HTR-8/SVneo (cell line): Measurements from ENCODE around the gene POLDIP2.

Experiments used
- DNase-seq: peaks from one replicate; pipeline ENCODE4 v3.0.0; 2011; ENCODE audit warnings: low spot score, mixed read lengths; ENCODE audit not compliant: insufficient read length
- FAIRE-seq: peaks from 2 replicates; lab custom pipeline; 2011; peaks lifted over from hg19 to GRCh38; lab: Jason Lieb, UNC

POLDIP2 gene

GRCh38 chr17:28390984-28391383 is 33.7 kb upstream of the POLDIP2 start:
- no peak for DNase-seq
- no peak for FAIRE-seq

- DNase-seq, result no peak
These were observed 33.2 kb upstream of the POLDIP2 start for GRCh38 chr17:28390563-28390962.

DNA sequence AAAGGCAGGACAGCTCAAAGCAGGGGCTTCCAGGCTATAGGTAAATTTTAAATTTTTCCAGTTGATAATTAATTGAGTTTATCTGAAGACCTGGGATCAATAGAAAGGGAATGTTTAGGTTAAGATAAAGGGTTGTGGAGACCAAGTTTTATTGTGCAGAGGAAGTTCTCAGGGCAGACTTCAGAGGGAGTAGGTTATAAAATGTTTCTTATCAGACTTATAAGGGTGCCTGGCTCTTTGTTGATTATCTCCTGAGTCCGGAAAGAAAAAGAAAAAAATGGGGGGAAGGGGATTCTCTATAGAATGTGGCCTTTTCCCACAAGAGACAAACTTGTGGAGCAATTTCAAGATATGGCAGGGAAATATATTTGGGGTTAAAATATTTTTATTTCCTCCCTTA is 32.8 kb upstream of the POLDIP2 start:
- no peak for DNase-seq
- no peak for FAIRE-seq

More at GRCh38 chr17:28390563-28390962, 33.2 kb upstream of the POLDIP2 start:
- no peak for FAIRE-seq

- DNase-seq (no peak), FAIRE-seq (no peak)
These were observed 30.8 kb upstream of the POLDIP2 start for GRCh38 chr17:28388106-28388505.

DNA sequence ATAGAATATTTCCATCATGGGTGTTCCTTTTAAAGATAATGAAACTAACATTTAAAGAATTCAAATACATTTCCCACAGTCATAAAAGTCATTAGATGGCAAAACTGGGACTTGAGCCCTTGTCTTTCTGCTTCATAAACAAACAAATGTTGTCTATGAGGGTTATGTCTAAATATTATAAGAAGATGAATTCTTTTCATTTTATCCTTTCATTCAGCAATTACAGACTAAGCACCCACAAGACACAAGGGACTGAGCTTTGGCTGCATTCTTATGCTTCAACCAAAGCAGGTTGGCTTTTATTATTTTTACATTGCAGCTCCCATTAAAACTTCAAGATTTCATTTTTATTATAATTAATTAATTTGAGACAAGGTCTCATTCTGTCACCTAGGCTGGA is 29.1 kb upstream of the POLDIP2 start:
- DNase-seq (no peak), FAIRE-seq (no peak)

DNA sequence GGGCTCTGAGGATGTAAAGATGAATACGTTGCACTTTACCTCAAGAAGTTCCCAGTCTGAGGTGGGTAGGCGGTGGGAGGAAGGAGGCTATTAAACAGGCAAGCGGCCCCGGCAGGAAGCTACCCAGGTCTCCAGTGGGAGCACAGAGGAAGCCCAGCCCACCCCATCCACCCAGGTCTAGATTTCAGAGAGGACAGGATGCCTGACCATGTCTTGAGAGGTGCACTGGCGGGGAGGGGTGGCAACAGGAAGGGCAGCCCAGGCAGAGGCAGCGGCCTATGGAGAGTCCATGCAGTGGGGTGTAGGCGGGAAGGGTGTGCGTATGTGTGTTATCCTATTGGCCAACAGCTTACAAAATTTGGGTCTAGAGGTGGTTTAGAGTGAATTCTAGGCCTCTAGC is 28.1 kb upstream of the POLDIP2 start:
- DNase-seq, result no peak
- FAIRE-seq, result no peak

GRCh38 chr17:28385037-28385400 is 27.7 kb upstream of the POLDIP2 start:
- DNase-seq (no peak), FAIRE-seq (no peak)

DNA sequence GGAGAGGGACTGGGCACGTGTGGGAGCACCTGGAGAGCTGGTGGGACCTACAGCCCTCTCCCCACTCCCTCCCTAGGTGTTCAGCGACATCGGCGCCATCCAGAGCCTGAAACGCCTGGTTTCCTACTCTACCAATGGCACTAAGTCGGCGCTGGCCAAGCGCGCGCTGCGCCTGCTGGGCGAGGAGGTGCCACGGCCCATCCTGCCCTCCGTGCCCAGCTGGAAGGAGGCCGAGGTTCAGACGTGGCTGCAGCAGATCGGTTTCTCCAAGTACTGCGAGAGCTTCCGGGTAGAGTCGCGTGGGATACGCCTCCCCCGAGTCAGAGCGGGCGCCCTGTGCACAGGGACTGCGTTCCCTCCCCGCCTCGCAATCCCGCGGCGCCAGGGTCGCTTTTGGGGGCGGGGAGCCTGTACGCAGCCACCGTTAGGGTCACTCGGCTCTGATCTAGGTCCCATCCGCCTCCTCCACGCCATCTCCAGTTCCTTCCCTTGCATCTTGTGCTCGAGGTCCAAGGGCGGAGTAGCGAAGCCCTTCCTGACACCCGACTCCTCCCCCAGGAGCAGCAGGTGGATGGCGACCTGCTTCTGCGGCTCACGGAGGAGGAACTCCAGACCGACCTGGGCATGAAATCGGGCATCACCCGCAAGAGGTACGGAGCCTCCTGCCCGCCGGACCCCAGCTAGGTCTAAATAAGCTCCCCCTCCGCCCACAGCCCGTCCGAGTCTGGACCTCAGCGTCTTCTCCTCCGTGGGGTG is 27.1 kb upstream of the POLDIP2 start:
- FAIRE-seq (no peak), DNase-seq (no peak)

DNA sequence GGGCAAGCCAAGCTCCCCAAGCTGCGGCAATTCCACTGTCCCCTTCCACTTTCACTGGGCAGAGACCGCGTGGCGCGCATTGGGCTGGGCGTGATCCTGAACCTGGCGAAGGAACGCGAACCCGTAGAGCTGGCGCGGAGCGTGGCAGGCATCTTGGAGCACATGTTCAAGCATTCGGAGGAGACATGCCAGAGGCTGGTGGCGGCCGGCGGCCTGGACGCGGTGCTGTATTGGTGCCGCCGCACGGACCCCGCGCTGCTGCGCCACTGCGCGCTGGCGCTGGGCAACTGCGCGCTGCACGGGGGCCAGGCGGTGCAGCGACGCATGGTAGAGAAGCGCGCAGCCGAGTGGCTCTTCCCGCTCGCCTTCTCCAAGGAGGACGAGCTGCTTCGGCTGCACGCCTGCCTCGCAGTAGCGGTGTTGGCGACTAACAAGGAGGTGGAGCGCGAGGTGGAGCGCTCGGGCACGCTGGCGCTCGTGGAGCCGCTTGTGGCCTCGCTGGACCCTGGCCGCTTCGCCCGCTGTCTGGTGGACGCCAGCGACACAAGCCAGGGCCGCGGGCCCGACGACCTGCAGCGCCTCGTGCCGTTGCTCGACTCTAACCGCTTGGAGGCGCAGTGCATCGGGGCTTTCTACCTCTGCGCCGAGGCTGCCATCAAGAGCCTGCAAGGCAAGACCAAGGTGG is 24.0 kb upstream of the POLDIP2 start:
- FAIRE-seq (no peak), DNase-seq (no peak)

DNA sequence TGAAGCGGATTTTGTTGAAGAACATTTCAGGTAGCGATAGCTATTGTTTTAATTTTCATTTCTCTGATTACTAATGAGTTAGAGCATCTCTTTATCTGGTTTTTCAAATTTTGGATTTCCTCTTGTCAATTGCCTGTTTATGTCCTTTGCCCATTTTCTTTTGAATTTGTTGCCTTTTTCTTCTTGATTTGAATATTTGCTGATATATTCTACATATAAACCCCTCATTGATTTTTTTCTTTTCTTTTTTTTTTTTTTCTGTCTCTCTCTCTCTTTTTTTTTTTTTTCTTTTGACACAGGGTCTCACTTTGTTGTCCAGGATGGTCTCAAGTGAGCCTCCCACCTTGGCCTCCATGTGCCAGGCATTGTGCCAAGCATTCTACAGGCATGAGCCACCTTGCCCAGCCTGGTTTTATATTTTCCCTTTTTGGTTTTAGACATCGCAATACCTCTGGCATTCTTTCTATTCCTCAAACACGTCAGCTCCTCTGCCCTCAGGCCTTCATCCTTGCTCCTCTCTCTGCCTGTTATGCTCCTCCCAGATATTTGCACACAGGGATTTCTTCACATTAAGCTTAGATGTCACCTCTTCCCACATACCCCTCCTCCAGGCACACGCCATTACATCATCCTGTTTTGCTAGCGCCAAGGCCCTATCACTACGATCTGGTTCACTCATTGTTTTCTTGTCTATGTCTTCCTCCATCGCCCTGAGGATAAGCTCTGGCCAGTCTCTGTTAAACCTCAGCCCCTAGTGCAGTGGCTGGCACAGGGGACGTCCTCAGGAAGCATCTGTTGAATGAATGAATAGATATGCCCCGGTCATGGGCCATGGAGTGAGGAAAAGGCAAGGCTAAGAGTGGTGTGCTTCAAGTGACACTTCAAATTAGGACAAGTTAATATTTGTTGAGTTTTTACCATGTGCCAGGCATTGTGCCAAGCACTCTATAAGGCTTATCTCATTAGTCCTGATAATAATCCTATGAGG is 22.8 kb upstream of the POLDIP2 start:
- DNase-seq (peak; percentile 88), FAIRE-seq (peak; percentile 89)

DNA sequence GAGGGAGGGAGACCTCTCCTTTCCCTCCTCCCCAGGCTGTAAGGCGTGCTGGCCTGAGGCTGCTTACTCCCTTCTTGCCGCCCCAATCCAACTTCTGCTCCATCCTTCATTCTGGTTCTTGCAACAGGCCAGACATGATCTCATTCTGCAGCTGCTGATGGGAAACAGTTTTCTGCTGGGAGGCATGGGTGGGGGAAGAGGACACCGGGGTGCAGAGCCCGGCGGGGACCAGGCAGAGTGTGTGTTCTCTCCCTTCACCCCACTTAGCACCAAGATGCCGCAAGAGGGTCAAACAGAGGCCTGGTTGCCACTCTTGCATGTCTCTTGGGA is 15.6 kb upstream of the POLDIP2 start:
- FAIRE-seq (no peak), DNase-seq (no peak)

DNA sequence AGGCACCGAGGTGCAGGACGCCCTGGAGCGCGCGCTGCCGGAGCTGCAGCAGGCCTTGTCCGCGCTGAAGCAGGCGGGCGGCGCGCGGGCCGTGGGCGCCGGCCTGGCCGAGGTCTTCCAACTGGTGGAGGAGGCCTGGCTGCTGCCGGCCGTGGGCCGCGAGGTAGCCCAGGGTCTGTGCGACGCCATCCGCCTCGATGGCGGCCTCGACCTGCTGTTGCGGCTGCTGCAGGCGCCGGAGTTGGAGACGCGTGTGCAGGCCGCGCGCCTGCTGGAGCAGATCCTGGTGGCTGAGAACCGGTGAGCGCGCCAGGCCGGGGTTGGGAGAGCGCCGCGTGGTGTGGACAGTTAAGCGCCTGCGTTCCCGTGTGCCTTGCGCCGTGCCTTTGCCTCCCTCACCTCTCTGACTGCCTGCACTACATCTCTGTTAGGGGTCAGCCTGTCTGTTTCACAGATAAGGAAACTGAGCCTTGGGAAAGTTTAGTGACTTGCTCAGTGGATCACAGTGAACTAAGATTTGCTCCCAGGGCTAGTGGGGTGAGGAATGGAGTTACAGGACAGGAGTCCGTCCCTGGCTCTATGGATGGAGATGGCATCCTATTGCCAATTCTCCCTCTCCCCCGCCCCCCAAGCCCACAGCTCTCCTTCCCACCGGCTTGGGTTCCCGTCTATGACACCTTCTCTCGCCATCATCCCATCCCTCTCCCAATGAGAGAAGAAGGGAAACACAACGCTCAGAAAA is 15.0 kb upstream of the POLDIP2 start:
- DNase-seq (no peak), FAIRE-seq (no peak)

- DNase-seq (peak; percentile 96), FAIRE-seq (peak; percentile 98)
These were observed 14.2 kb upstream of the POLDIP2 start, which contains the start of gene SARM1 for GRCh38 chr17:28371245-28372202. Gene SARM1, plus strand, starts transcription at chr17:28371694. Its CDS starts 339 bp downstream, at chr17:28372033.

- no peak for DNase-seq
- FAIRE-seq, result no peak
These were observed 13.4 kb upstream of the POLDIP2 start for GRCh38 chr17:28370744-28371103.

DNA sequence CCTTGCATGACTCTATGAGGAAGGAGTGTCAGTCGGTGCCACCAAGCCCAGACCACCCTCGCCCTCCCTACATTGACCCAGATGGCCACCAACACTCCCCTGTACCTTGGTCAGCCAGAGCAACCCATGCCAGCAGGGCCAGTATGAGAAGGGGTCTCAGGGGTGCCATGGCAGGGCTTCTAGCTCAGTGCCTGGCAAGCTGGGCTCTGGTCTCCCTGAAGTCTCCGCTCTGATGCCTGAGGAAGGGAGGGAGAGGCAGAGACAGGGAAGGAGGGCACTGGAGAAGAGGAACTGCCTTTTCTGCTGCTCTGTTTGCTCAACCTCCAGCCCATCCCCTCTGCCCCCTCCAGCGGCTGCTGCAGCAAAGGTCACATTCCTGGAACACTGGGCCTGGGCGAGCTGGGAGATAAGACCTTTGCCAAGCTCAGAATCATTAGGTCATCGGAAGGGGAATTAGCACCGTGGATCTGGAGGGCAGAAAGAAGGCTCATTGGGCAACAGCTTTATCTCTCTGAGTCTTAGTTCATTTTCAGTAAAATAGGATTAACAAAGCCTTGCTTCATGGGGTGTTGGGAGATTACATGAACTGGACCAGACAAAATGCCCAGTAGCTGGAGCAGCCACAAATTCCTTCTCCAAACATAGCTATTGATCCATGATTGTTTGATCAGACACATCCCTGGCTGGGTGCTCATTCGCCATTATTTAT is 12.9 kb upstream of the POLDIP2 start, which contains the start of gene VTN:
TSS of gene VTN (minus strand) at position 273 of the 709 bp plus-strand sequence. CDS start at position 169, 104 bp downstream.
- no peak for DNase-seq
- FAIRE-seq, result peak; percentile 44

GRCh38 chr17:28369684-28370034 is 12.3 kb upstream of the POLDIP2 start:
- DNase-seq (no peak), FAIRE-seq (no peak)

DNA sequence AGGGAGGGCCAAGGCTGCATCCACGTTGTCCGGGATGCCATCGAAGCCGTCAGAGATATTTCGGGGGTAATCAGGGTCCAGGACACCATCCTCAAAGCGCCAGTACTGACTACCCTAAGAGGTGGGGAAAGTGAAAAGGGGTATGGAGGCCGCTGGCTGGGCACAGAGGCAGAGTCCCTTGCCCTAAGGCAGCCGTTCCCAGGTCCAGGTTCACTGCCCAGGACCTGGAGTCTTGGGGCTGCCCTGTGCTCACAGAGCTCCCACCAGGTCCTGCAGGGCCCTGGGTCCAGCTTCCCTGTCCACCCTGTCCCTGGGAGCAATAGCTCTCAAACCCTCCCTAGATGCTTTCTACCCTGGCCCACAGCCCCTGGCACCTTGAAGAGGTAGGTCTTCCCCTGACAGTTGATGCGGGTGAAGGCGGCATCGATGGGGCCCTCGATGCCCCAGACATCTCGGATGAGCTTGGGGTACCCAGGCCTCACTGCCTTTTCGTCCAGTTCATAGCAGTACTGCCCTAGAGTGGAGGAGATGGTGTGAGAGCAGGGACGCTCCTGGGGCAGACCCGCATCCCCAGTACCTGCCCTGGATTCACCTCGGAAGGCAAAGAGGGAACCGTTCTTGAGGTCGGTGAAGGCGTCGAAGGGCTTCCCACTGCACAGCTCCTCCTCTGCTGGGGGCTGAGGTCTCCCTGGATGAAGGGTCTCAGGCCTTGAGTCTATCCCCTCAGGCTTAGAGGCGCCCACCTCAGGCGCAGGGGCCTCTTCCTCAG is 11.8 kb upstream of the POLDIP2 start:
- DNase-seq (no peak), FAIRE-seq (no peak)
